Measurements from ENCODE around the gene CHMP6. TPM values are rescaled to one million over a fixed set of nuclear protein-coding genes. Genes with fewer than 3 reads are reported as not detected.

The CHMP6 gene
- total and polyA plus RNA-seq, 9 of the 15 experiments (the other 6 are each of a cell fraction or from before 2014, with no cell fraction given), result 0.25 to 30.4 (median 13.4) TPM

GRCh38 chr17:80948976-80949450 is 42.6 kb upstream of the CHMP6 start:
- Histone ChIP-seq H3K9me3 (replicated peaks; ENCODE audit: control insufficient read depth, insufficient read depth, low read depth, low read length) (no peaks in the 10 kb centered on the region), H3K27me3 (ENCODE audit: control insufficient read depth in 2 of 2, insufficient read depth in 2 of 2, low read length in 2 of 2) (no peaks in the 10 kb centered on the region), H3K79me2 (ENCODE audit: control insufficient read depth, insufficient read depth, low read length) (no peaks in the 10 kb centered on the region), H2AFZ (ENCODE audit: low read depth, low read length) (no peak overlapping the region), H3K4me2 (ENCODE audit: insufficient read depth, low read length) (no peak overlapping the region), H3K27ac (ENCODE audit: extremely low read depth, low read depth, low read length) (no peak overlapping the region), H3K36me3 (ENCODE audit: control insufficient read depth, insufficient read depth, low read length) (peaks cover 42% of the 10 kb centered on the region; the same call in 1 of the 3 replicates), H3K4me3 (no peak overlapping the region), H3K9ac (ENCODE audit: insufficient read depth in 1 of 2, low read depth in 2 of 2, low read length in 2 of 2) (no peak overlapping the region), H4K20me1 (replicated peaks; ENCODE audit: control insufficient read depth, insufficient read depth, low read length) (no peaks in the 10 kb centered on the region), H3K9me1 (ENCODE audit: control insufficient read depth, insufficient read depth, low read length) (no peaks in the 10 kb centered on the region), H3K4me1 (replicated peaks in 1 of 2; ENCODE audit: control insufficient read depth in 2 of 2, insufficient read depth in 2 of 2, low read length in 2 of 2) (peaks cover 0 to 13% of the 10 kb centered on the region in 2 experiments; a peak in 1 of 5 replicates)
- 64% methylated on average over 10 of the region's 16 CpGs for WGBS (ENCODE audit: insufficient coverage, low coverage, missing lambda C conversion rate)
- CTCF ChIA-PET (ENCODE audit: low intra/inter-chr PET ratio), result no interaction called here
- no peak for DNase-seq (ENCODE audit: extremely low read depth in 1 of 4, low spot score in 3 of 4)
- POLR2A ChIA-PET, result interaction anchor here (0.6 kb wide), 1 partner anchor 42 kb away, joined by 3 read pairs; no protein-coding TSS in a partner anchor
- no TSS peak for BruUV-seq (replicated peaks)
- ATAC-seq, result no peak
- no peak for TF ChIP-seq JUN (IDR thresholded peaks at IDR 0.05; ENCODE audit: borderline replicate concordance, low read depth, low read length)
- TF ChIP-seq JUN (CRISPR knock-in tag; IDR thresholded peaks at IDR 0.05; ENCODE audit: borderline replicate concordance), result no peak
- TF ChIP-seq FOXA1 (IDR thresholded peaks at IDR 0.05; ENCODE audit: borderline replicate concordance), result no peak
- no peak for TF ChIP-seq ZNF324 (CRISPR knock-in tag; IDR thresholded peaks at IDR 0.05)
- TF ChIP-seq ZC3H4 (CRISPR knock-in tag; IDR thresholded peaks at IDR 0.05; ENCODE audit: borderline replicate concordance), result no peak
- TF ChIP-seq HNRNPLL (IDR thresholded peaks at IDR 0.05; ENCODE audit: low read depth, low read length, poor library complexity, severe bottlenecking), result no peak
- no peak for TF ChIP-seq ARID3A (IDR thresholded peaks at IDR 0.05; ENCODE audit: borderline replicate concordance, low read depth, low read length)
- TF ChIP-seq ZNF316 (IDR thresholded peaks at IDR 0.05), result no peak
- TF ChIP-seq DDX20 (tag; IDR thresholded peaks at IDR 0.05; ENCODE audit: low read depth), result no peak
- TF ChIP-seq ZNF76 (CRISPR knock-in tag; IDR thresholded peaks at IDR 0.05; ENCODE audit: borderline replicate concordance), result no peak
- no peak for TF ChIP-seq FOXK1 (CRISPR knock-in tag; IDR thresholded peaks at IDR 0.05; ENCODE audit: borderline replicate concordance)
- TF ChIP-seq FOXM1 (IDR thresholded peaks at IDR 0.05; ENCODE audit: low read depth), result no peak
- TF ChIP-seq FOXM1 (CRISPR knock-in tag; IDR thresholded peaks at IDR 0.05; ENCODE audit: low read depth), result no peak
- no peak for TF ChIP-seq SAFB (IDR thresholded peaks at IDR 0.05; ENCODE audit: borderline replicate concordance, low read depth, low read length)
- TF ChIP-seq ZNF77 (CRISPR knock-in tag; IDR thresholded peaks at IDR 0.05), result no peak
- FAIRE-seq, result no peak
- in situ Hi-C loops (cut with MboI), result no loop called here
- intact Hi-C loops (cut with micrococcal nuclease), result no loop called here
